HG03378 (cell line): ENCODE measurements around the gene MAST2.

Source experiments
- ATAC-seq: cut with Tn5 transposase; IDR thresholded peaks from one replicate; pipeline ENCODE4 v1.9.1; 2021; ENCODE audit warnings: mild to moderate bottlenecking, moderate library complexity; ENCODE audit not compliant: unreplicated experiment

Gene MAST2

DNA sequence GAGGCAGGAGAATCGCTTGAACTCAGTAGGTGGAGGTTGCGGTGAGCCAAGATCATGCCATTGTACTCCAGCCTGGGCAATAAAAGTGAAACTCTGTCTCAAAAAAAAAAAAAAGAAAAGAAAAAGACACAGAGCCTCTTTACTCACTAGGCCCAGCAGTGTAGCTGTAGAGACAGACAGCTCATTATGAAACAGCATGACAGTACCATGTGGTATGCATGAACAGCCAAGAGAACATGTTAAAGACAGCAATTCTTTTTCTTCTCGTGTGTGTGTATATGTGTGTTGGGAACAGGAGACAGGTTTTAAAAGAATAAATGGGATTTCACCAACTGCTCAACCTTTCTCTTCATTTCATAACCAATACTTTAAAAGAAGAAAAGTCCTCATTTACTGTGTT, 210.2 kb downstream of the MAST2 start:
- ATAC-seq, result no peak

GRCh38 chr1:46017876-46018503, 214.6 kb downstream of the MAST2 start:
- no peak for ATAC-seq

DNA sequence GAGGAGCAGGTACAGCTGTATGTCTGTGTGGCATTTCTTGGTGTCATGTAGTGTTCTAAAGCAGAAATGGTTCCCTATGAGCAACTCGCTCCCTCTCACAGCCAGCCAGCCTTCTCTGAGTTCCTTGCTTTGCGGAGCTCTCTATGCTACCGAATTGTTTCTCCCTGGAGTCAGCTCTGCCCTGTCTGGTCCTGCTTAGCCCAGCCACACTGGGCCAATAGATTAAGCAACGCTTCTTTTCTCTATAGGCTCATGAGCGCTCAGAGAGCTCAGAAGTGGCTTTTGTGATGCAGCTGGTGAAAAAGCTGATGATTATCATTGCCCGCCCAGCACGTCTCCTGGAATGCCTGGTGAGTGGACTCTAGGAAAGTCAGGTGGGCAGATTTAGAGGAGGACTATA, 215.9 kb downstream of the MAST2 start:
- ATAC-seq, result no peak

GRCh38 chr1:46020010-46020409, 216.6 kb downstream of the MAST2 start:
- no peak for ATAC-seq

DNA sequence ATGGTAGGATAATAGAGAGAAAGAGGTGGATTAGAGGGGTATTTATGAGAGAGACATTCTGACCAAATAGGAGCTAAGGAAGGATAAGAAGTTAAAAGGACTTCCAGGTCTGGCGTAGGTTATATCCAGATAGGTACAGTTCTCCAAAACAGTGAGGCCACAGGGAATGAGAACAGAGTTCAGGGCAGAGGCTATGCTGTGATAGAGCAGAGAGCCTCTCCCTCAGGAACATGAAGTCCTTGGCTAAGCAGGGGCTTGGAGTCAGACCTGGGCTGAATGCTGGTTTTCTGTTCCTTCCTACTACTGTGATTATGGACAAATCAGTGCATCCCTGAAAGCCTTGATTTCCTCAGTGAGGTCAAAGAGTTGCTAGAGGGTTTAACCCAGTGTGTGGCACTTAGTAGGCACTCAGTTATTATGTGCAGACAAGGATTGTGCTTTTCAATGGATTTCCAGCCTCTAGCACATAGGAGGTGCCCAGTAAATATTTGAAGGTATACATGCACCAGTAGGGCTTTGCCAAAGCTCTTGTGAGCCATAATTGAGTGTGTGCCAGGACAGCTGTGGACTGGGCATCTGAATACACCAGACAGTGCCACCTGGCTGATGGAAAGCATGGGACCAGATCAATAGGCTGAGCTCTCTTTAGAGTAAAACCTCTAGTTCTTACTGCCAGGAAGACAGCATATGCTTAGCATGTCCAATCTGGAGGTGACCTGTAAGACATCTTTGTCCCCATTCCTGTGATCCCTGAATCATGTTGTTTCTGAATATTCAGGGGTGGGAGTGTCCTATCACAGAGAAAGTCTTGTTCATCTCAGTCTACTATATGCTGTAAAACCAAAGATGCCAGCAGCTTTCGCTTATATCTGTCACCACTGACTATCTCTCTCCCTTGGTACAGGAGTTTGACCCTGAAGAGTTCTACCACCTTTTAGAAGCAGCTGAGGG, 217.9 kb downstream of the MAST2 start:
- ATAC-seq, result no peak

DNA sequence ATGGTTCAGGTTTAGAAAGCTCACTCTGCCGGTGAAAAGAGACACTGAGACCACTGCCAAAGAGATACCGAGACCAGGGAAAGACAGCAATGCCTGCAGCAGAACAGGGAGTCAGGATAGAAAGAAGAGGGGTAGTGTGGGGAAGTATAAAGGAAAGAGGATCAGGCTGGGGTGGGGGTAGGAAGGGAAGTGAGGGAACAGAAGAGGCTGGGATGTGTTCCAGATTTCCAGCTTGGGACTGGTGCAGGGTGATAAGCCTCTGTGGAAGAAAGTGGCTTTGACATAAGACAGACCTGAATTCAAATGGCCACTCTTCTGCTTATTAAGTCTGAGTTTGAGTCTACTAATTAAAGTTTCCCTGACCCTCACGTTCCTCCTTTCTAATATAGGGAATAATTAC, 223.1 kb downstream of the MAST2 start:
- ATAC-seq, result no peak

DNA sequence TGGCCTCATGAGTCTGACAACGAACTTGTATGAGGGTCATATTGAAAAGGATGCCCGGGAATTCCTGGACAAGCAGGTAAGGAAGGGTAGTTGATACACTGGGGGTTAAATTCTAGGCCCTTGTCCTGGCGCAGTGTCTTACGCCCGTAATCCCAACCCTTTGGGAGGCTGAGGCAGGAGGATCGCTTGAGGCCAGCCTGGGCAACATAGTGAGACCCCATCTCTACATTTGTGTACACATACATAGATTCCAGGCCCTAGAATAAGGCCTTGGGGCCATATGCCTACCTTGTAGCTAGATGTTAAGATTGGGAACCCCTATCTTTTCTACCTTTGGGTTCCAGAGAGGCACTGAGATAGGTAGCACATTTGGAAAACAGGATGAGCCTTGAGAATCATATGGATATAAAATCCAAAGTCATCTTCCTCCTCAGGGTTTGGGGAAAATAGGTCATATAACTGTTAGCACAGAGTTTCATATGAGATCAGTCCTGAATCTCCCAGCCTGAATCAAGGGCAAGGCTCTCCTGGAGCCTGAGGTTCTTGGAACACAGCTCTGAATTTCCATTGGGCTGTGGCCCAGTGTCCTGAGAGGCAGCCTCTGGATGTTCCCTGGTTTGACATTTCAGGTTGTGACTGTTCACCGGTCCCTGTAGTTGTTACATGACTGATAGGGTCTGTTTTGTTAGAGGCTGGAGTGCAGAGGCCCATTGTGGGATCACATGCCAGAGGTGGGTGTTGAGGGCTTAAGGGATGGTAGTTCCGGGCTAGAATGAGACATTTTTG, 224.6 kb downstream of the MAST2 start:
- no peak for ATAC-seq

DNA sequence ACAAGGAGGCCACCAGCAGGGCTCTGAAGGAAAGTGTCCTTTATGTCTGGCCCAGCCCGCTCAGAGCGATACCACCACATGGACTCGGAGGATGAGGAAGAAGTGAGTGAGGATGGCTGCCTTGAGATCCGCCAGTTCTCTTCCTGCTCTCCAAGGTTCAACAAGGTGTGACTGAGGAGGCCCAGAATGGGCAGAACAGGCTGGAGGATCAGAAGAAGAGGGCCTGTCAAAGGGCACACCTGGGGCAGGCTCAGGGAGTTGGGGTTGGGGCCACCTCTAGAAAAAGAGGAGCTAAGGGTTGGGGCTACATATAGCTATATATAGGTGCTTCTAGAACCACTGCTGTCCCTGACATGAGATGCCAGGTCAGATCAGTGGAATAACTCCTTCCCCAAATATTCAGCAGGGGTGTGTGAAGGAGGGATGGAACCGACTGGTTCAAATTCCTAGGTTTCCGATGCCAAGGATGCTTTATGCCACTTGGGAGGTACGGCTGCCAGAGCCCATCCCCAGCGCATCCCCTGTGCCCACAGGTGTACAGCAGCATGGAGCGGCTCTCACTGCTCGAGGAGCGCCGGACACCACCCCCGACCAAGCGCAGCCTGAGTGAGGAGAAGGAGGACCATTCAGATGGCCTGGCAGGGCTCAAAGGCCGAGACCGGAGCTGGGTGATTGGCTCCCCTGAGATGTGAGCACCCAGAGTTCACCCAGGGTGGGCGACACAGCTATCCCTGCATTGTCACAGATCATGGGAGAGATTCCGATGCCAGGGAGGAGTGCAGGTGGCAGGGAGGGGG, 226.9 kb downstream of the MAST2 start:
- ATAC-seq, result no peak

DNA sequence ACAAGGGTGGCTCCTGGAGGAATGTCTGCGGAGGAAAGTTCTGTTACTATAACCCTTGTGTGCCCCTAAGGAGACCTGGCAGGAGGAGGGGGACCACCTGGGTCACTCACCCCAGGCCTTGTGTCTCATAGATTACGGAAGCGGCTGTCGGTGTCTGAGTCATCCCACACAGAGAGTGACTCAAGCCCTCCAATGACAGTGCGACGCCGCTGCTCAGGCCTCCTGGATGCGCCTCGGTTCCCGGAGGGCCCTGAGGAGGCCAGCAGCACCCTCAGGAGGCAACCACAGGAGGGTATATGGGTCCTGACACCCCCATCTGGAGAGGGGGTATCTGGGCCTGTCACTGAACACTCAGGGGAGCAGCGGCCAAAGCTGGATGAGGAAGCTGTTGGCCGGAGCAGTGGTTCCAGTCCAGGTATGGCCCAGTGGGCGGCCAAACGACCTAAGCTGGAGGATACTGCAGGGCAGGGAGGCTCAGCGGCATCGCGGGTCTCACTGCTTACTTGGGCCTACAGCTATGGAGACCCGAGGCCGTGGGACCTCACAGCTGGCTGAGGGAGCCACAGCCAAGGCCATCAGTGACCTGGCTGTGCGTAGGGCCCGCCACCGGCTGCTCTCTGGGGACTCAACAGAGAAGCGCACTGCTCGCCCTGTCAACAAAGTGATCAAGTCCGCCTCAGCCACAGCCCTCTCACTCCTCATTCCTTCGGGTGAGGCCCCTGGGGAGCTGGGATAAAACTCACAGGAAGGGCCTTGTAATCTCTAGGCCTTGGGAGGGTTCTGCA, 227.7 kb downstream of the MAST2 start:
- no peak for ATAC-seq

DNA sequence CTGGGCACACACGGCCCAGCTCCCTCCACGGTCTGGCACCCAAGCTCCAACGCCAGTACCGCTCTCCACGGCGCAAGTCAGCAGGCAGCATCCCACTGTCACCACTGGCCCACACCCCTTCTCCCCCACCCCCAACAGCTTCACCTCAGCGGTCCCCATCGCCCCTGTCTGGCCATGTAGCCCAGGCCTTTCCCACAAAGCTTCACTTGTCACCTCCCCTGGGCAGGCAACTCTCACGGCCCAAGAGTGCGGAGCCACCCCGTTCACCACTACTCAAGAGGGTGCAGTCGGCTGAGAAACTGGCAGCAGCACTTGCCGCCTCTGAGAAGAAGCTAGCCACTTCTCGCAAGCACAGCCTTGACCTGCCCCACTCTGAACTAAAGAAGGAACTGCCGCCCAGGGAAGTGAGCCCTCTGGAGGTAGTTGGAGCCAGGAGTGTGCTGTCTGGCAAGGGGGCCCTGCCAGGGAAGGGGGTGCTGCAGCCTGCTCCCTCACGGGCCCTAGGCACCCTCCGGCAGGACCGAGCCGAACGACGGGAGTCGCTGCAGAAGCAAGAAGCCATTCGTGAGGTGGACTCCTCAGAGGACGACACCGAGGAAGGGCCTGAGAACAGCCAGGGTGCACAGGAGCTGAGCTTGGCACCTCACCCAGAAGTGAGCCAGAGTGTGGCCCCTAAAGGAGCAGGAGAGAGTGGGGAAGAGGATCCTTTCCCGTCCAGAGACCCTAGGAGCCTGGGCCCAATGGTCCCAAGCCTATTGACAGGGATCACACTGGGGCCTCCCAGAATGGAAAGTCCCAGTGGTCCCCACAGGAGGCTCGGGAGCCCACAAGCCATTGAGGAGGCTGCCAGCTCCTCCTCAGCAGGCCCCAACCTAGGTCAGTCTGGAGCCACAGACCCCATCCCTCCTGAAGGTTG, 231.4 kb downstream of the MAST2 start:
- no peak for ATAC-seq

DNA sequence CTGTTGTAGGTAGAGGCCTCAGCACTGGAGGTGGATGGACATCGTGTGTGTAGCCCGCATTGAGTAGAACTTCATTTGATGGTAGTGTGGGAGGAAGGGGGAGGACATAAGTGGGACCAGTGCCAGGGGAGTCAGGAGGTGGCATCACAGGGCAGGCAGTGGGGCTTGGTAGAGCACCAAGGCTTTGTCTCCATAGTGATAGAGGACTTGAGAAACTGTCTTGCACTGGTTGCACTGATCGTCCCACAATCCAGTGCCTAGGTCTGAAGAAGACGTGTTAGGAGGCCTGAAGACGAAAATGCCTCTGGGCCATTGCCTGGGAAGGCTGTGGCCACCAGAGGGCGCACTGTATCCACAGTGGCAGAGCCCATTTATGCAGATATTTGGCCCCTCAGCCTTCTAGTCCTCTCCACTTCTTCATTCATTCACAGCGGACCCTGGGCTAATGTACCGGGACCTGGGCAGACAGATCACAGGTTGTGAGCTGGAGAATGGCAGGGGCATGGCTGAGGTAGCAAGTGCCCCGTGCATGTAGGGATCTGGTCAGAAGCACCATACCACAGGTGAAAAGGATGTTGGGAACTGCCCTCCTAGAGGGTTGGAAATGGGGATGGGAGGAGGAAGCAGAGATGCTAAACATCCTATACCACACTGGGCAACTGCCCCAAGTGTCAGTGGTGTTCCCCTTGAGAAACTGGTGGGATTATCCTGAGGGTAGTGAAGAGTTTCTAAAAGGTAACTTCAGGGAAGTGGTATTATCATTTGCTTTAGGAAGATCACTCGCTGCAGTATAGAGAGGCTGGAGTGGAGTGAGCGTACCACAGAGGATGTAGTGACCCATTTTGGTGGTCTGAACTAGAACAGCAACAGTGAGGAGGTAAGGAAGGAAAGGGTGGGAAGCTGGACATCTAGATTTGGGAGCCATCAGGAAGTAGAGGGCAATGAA, 233.8 kb downstream of the MAST2 start:
- no peak for ATAC-seq

GRCh38 chr1:46039571-46040052, 236.2 kb downstream of the MAST2 start:
- no peak for ATAC-seq

DNA sequence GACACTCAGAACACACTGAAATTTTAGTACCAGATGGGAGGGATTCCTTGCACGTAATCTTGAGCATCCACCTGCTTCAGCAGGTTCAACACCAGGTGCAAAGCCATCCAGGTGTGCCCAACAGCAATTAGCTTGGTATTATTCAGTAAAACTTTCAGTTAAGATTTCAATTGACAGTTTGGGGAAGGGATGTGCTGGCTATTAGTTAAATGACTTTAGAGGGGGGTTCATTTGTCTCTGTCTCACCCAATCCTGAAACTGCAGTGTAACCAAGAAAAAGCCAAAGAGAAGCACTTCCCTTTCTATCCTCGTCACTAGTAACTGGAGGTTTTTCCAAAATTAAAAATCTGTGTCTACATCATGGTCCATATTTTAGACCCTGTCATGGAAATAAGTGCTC, 238.1 kb downstream of the MAST2 start:
- ATAC-seq, result no peak

DNA sequence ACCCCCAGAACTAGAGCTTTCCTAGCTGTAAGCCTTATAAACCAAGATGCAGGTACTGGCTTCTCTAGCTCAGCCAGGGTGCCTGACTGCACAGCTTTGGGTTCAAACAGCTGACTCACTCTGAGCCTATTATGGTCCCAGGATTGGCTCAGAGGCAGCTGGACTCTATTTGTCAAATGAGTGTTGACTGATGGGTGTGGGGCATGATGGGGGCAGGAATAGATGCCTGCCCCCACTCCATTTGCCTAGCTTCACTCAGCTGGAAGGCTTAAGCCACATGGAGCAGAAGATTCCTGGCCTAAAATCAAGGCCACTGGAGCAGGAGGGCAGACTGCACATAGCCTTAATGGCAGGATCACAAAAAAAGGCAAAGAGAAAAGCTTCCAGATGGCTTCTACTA, 238.6 kb downstream of the MAST2 start:
- no peak for ATAC-seq

GRCh38 chr1:46043458-46044017, 240.1 kb downstream of the MAST2 start:
- ATAC-seq, result peak; percentile 83

- no peak for ATAC-seq
Measured at GRCh38 chr1:46044116-46044515, 240.7 kb downstream of the MAST2 start.

- ATAC-seq, result no peak
Measured at GRCh38 chr1:46053734-46054133, 250.3 kb downstream of the MAST2 start.
